ENCODE results near the gene LINGO3. TPM values are rescaled to one million over a fixed set of nuclear protein-coding genes. Genes with fewer than 3 reads are reported as not detected.
"Not testable (repeated sequence)": the region's sequence is repeated elsewhere in the genome, so short reads cannot be mapped to it uniquely, and the experiment has no call there.

The LINGO3 gene
- total and polyA plus RNA-seq, 5 experiments from 2014 or later = 1.1 to 9.2 (median 2.7) TPM

- H3K4me3 Mint-ChIP-seq = peak within 1 kb of the TSS; percentile 46 to 83 (median 68)
- peak in 2 of 10 donors; percentile 31 to 41 for DNase-seq
- POLR2A ChIA-PET = interaction anchor here (0.6 to 8.7 kb wide), 13 partner anchors 7 to 1420 kb away, joined by 3 to 132 read pairs (median 4); partner anchors contain the start of gene PLEKHJ1
These were observed 25.7 kb downstream of the LINGO3 start, which contains the start of gene PEAK3 for GRCh38 chr19:2282062-2282861. Gene PEAK3 (minus strand): TSS chr19:2282175. CDS start chr19:2280931, 1,244 bp downstream.

GRCh38 chr19:2281265-2282061, 26.5 kb downstream of the LINGO3 start:
- H3K9me3 Mint-ChIP-seq, DNase-seq, ATAC-seq, H3K27me3 Mint-ChIP-seq, H3K36me3 Mint-ChIP-seq: not testable (repeated sequence)
- H3K4me3 Mint-ChIP-seq = peak overlapping the region in 9 of 10 donors; percentile 36 to 83 (median 67)
- peaks cover 10 to 25% (median 18%) of the 10 kb centered on the region in 4 donors for H3K4me1 Mint-ChIP-seq
- POLR2A ChIA-PET = interaction anchor here (0.5 to 12.1 kb wide), 13 partner anchors 4 to 1421 kb away, joined by 3 to 132 read pairs (median 4); partner anchors contain the start of gene PEAK3
- H3K27ac Mint-ChIP-seq = peak overlapping the region in 3 of 10 donors; percentile 13 to 57 (median 46)

More at GRCh38 chr19:2282062-2282861, 25.7 kb downstream of the LINGO3 start, which contains the start of gene PEAK3:
- Mint-ChIP-seq H3K27ac (peak within 1 kb of the TSS in 9 of 10 donors; percentile 13 to 82 (median 58)), H3K4me1 (peaks cover 9 to 21% (median 16%) of the 10 kb centered on the region in 4 donors), H3K9me3 (no peaks in the 10 kb centered on the region), H3K36me3 (peaks cover 0 to 2% (median 0%) of the 10 kb centered on the region in 3 donors), H3K27me3 (no peaks in the 10 kb centered on the region)
- ATAC-seq = peak; percentile 55 to 64

- POLR2A ChIA-PET = interaction anchor here (0.5 to 12.1 kb wide), 3 partner anchors 5 to 112 kb away, joined by 3 to 132 read pairs (median 5); partner anchors contain the start of gene PEAK3
- Mint-ChIP-seq H3K27me3 (no peaks in the 10 kb centered on the region), H3K4me3 (no peak overlapping the region), H3K36me3 (peaks cover 0 to 5% (median 0%) of the 10 kb centered on the region in 3 donors), H3K27ac (peak overlapping the region in 2 of 10 donors; percentile 24 to 36), H3K4me1 (peaks cover 10 to 25% (median 18%) of the 10 kb centered on the region in 4 donors), H3K9me3 (no peaks in the 10 kb centered on the region)
- ATAC-seq (no peak), DNase-seq (no peak)
These were observed 27.2 kb downstream of the LINGO3 start for GRCh38 chr19:2280633-2281264.

GRCh38 chr19:2278459-2279158, 29.3 kb downstream of the LINGO3 start:
- Mint-ChIP-seq H3K27ac (peak overlapping the region in 2 of 10 donors; percentile 21 to 51), H3K9me3 (no peaks in the 10 kb centered on the region), H3K36me3 (peaks cover 0 to 13% (median 0%) of the 10 kb centered on the region in 3 donors), H3K4me1 (peaks cover 22 to 38% (median 32%) of the 10 kb centered on the region in 4 donors), H3K27me3 (no peaks in the 10 kb centered on the region), H3K4me3 (no peak overlapping the region)
- DNase-seq = peak in 1 of 10 donors; percentile 62
- POLR2A ChIA-PET = interaction anchor here (0.7 to 12.1 kb wide), 3 partner anchors 7 to 18 kb away, joined by 3 to 132 read pairs (median 3); partner anchors contain the start of gene PEAK3
- ATAC-seq = no peak

- peak overlapping the region in 2 of 10 donors; percentile 40 to 41 for H3K4me3 Mint-ChIP-seq
- peaks cover 18 to 40% (median 36%) of the 10 kb centered on the region in 4 donors for H3K4me1 Mint-ChIP-seq
- H3K27me3 Mint-ChIP-seq = no peaks in the 10 kb centered on the region
- ATAC-seq (no peak), DNase-seq (peak in 1 of 10 donors; percentile 35)
- peaks cover 0 to 23% (median 0%) of the 10 kb centered on the region in 3 donors for H3K36me3 Mint-ChIP-seq
- H3K9me3 Mint-ChIP-seq = no peaks in the 10 kb centered on the region
- POLR2A ChIA-PET = interaction anchor here (0.7 to 12.1 kb wide), 5 partner anchors 9 to 134 kb away, joined by 4 to 262 read pairs (median 19); partner anchors contain the start of genes PEAK3, PLEKHJ1 and SF3A2
- peak overlapping the region in 9 of 10 donors; percentile 21 to 92 (median 52) for H3K27ac Mint-ChIP-seq
These were observed 30.8 kb downstream of the LINGO3 start for GRCh38 chr19:2277138-2277537.

- Mint-ChIP-seq H3K27me3 (no peaks in the 10 kb centered on the region), H3K4me3 (no peak overlapping the region), H3K36me3 (peaks cover 0 to 28% (median 3%) of the 10 kb centered on the region in 3 donors), H3K9me3 (no peaks in the 10 kb centered on the region), H3K27ac (peak overlapping the region in 6 of 10 donors; percentile 4 to 79 (median 52)), H3K4me1 (peaks cover 19 to 38% (median 37%) of the 10 kb centered on the region in 4 donors)
- peak in 1 of 10 donors; percentile 48 for DNase-seq
- POLR2A ChIA-PET = interaction anchor here (0.6 to 12.1 kb wide), 7 partner anchors 9 to 182 kb away, joined by 3 to 370 read pairs (median 19); partner anchors contain the start of genes AMH, JSRP1, LSM7 and PEAK3
- no peak for ATAC-seq
These were observed 31.4 kb downstream of the LINGO3 start for GRCh38 chr19:2276429-2276986.

- POLR2A ChIA-PET = interaction anchor here (0.6 to 12.1 kb wide), 12 partner anchors 10 to 182 kb away, joined by 3 to 370 read pairs (median 10); partner anchors contain the start of genes AMH, JSRP1, LSM7 and PEAK3
- DNase-seq (peak in 1 of 10 donors; percentile 50), ATAC-seq (no peak)
- Mint-ChIP-seq H3K4me1 (peaks cover 19 to 41% (median 38%) of the 10 kb centered on the region in 4 donors), H3K9me3 (no peaks in the 10 kb centered on the region), H3K27ac (peak overlapping the region in 1 of 10 donors; percentile 88), H3K27me3 (no peaks in the 10 kb centered on the region), H3K4me3 (no peak overlapping the region), H3K36me3 (peaks cover 0 to 31% (median 5%) of the 10 kb centered on the region in 3 donors)
These were observed 32.1 kb downstream of the LINGO3 start for GRCh38 chr19:2275588-2276428.

- Mint-ChIP-seq H3K36me3 (peaks cover 0 to 31% (median 5%) of the 10 kb centered on the region in 3 donors), H3K27me3 (no peaks in the 10 kb centered on the region), H3K4me1 (peaks cover 19 to 39% (median 37%) of the 10 kb centered on the region in 4 donors), H3K27ac (peak overlapping the region in 9 of 10 donors; percentile 31 to 94 (median 87)), H3K9me3 (no peaks in the 10 kb centered on the region), H3K4me3 (peak overlapping the region in 8 of 10 donors; percentile 13 to 79 (median 32))
- DNase-seq = peak in 5 of 10 donors; percentile 56 to 85 (median 64)
- ATAC-seq = peak; percentile 17 to 24
- POLR2A ChIA-PET = interaction anchor here (0.6 to 12.1 kb wide), 17 partner anchors 11 to 201 kb away, joined by 3 to 370 read pairs (median 7); partner anchors contain the start of genes AMH, GADD45B, JSRP1 and LSM7
These were observed 32.9 kb downstream of the LINGO3 start for GRCh38 chr19:2274931-2275535.

- ATAC-seq (no peak), DNase-seq (no peak)
- Mint-ChIP-seq H3K27ac (peak overlapping the region; percentile 79 to 95 (median 88)), H3K27me3 (no peaks in the 10 kb centered on the region), H3K9me3 (peaks cover 0 to under 1% (median 0%) of the 10 kb centered on the region in 9 donors), H3K4me3 (peak overlapping the region; percentile 15 to 89 (median 66)), H3K36me3 (peaks cover 0 to 36% (median 5%) of the 10 kb centered on the region in 3 donors), H3K4me1 (peaks cover 19 to 39% (median 37%) of the 10 kb centered on the region in 4 donors)
- POLR2A ChIA-PET = interaction anchor here (0.6 to 12.1 kb wide), 19 partner anchors 11 to 398 kb away, joined by 3 to 370 read pairs (median 7); partner anchors contain the start of genes AMH, GADD45B, JSRP1 and LSM7
These were observed 33.7 kb downstream of the LINGO3 start for GRCh38 chr19:2274185-2274711.
